HepG2 (cell line): ENCODE results near the gene AK2. TPM values are rescaled to one million over a fixed set of nuclear protein-coding genes. Genes with fewer than 3 reads are reported as not detected.

ENCODE experiments used
- ATAC-seq: fragments of 200-7000 bp; cut with Tn5 transposase; 3 replicates; pipeline ENCODE4 v1.9.1; 2020; ENCODE audit warnings: mild to moderate bottlenecking, moderate library complexity
- BruUV-seq: library from RNA; stranded (reverse); fragments of 400-500 nt; replicated peaks from 2 replicates; lab custom pipeline; 2021; lab: Mats Ljungman, UMichigan
- CTCF ChIA-PET: fragments of 300-600 bp; formaldehyde crosslinking; extraction: SDS; loops from one replicate; lab custom pipeline; 2021; ENCODE audit warnings: low total read pairs, inconsistent platforms, low intra/inter-chr PET ratio; lab: Yijun Ruan, JAX
- POLR2A ChIA-PET: fragments of 350-600 bp; sonication (Branson Sonifier 250); formaldehyde crosslinking; loops from one replicate; lab custom pipeline; 2020; ENCODE audit warnings: antibody characterized with exemption, inconsistent platforms; lab: Yijun Ruan, JAX
- DNase-seq: peaks from one replicate; pipeline ENCODE4 v3.0.0-alpha.2; 2015; ENCODE audit warnings: low spot score
- FAIRE-seq: peaks from 3 replicates; lab custom pipeline; 2011; peaks lifted over from hg19 to GRCh38; lab: Jason Lieb, UNC
- H2AFZ ChIP-seq: one replicate; pipeline ENCODE4 v1.6.1; 2011; ENCODE audit warnings: low read length, inconsistent platforms
- H3K27ac ChIP-seq: fragments of 300-600 bp; 3 replicates; pipeline ENCODE4 v1.8.0; 2011; ENCODE audit warnings: mixed run types, mild to moderate bottlenecking, mixed read lengths, low read length, inconsistent platforms; ENCODE audit not compliant: insufficient read depth; ENCODE audit errors: extremely low read length
- H3K27me3 ChIP-seq, 2 experiments: fragments of 200-600 bp in 1 of 2; 2 replicates in 1 of 2; 3 replicates in 1 of 2; pipeline versions ENCODE4 v1.6.0 to v1.8.0; 2011; ENCODE audit warnings: low read length in 2 of 2, mild to moderate bottlenecking in 2 of 2, moderate library complexity in 2 of 2, inconsistent platforms in 1 of 2; ENCODE audit not compliant: insufficient read depth in 2 of 2, control insufficient read depth in 1 of 2
- H3K36me3 ChIP-seq, 2 experiments: fragments of 200-600 bp in 1 of 2; replicated peaks in 1 of 2; 2 replicates in 1 of 2; 3 replicates in 1 of 2; pipeline versions ENCODE4 v1.5.1 to v1.8.0; 2011; ENCODE audit warnings: low read length in 2 of 2, inconsistent platforms in 1 of 2; ENCODE audit not compliant: insufficient read depth in 2 of 2, control insufficient read depth in 1 of 2
- H3K4me1 ChIP-seq: 2 replicates; pipeline ENCODE4 v1.5.1; 2012; ENCODE audit warnings: low read length, inconsistent platforms; ENCODE audit not compliant: insufficient read depth
- H3K4me2 ChIP-seq: 2 replicates; pipeline ENCODE4 v1.6.0; 2011; ENCODE audit warnings: low read depth, low read length, inconsistent platforms
- H3K4me3 ChIP-seq, 3 experiments: fragments of 200-600 bp in 1 of 3; sonication (generic), shearing (Covaris generic) in 1 of 3; replicated peaks in 1 of 3; 2 replicates each; pipeline ENCODE4 v1.5.1; 2011 to 2016; ENCODE audit warnings: low read length in 3 of 3, inconsistent platforms in 2 of 3, low read depth in 2 of 3, mild to moderate bottlenecking in 2 of 3, control low read depth in 1 of 3, mixed read lengths in 1 of 3; ENCODE audit not compliant: insufficient read depth in 1 of 3
- H3K79me2 ChIP-seq: one replicate; pipeline ENCODE4 v1.6.1; 2011; ENCODE audit warnings: low read length, inconsistent platforms; ENCODE audit not compliant: insufficient read depth
- H3K9ac ChIP-seq: 2 replicates; pipeline ENCODE4 v1.6.0; 2011; ENCODE audit warnings: mild to moderate bottlenecking, low read depth, low read length, inconsistent platforms; ENCODE audit not compliant: insufficient read depth
- H3K9me3 ChIP-seq: 2 replicates; pipeline ENCODE4 v1.5.1; 2012; ENCODE audit warnings: mild to moderate bottlenecking, low read length
- H4K20me1 ChIP-seq: 2 replicates; pipeline ENCODE4 v1.6.0; 2011; ENCODE audit warnings: inconsistent platforms, mild to moderate bottlenecking, low read length, moderate library complexity; ENCODE audit not compliant: insufficient read depth
- KMT2B ChIP-seq: IDR thresholded peaks from 2 replicates; pipeline ENCODE4 v1.6.1; 2016; ENCODE audit warnings: missing genetic modification reagents, missing compliant biosample characterization
- ZNF430 ChIP-seq: sonication (generic); formaldehyde crosslinking; IDR thresholded peaks from 2 replicates; pipeline ENCODE4 v1.9.0; 2021; ENCODE audit warnings: mild to moderate bottlenecking, missing genetic modification reagents
- ZNF660 ChIP-seq: sonication (generic); formaldehyde crosslinking; IDR thresholded peaks from 2 replicates; pipeline ENCODE4 v1.5.1; 2020; ENCODE audit warnings: mild to moderate bottlenecking, low read depth, missing genetic modification reagents, borderline replicate concordance
- WGBS: methylation state at CpG from one replicate; pipeline ENCODE4 v1.1.6; 2017; ENCODE audit warnings: low lambda C conversion rate; 5-methylcytosine and 5-hydroxymethylcytosine counted together
- in situ Hi-C: cut with HindIII; loops from 2 replicates; pipeline ENCODE4 v1.10.0; 2017; ENCODE audit warnings: low pct_unique_long_range_greater_than_20kb; ENCODE audit not compliant: extremely low pct_ligation_motif_present
- intact Hi-C: fragments of 100-400 bp; cut with micrococcal nuclease; formaldehyde crosslinking; loops from one replicate; pipeline ENCODE4 v1.10.0; 2022; ENCODE audit not compliant: unreplicated experiment
- polyA plus RNA-seq, 8 experiments: library from polyadenylated mRNA; depleted of rRNA in 3 of 8; stranded (reverse) in 7 of 8; unstranded in 1 of 8; fragments of >200 nt; fragmentation: Illumina TruSeq in 4 of 8; extraction: Trizol in 4 of 8; gene quantifications; 2 replicates each; pipeline versions ENCODE4 v1.2.1 to v1.2.3, GENCODE V29; 2011 to 2016; ENCODE audit warnings: low read depth in 4 of 8, missing spikeins in 1 of 8, mixed read lengths in 1 of 8; ENCODE audit not compliant: insufficient read depth in 1 of 8
- total RNA-seq, 5 experiments: library from RNA; depleted of rRNA; stranded (reverse); fragments of >200 nt; fragmentation: Illumina TruSeq; extraction: Trizol; gene quantifications; 2 replicates each; pipeline ENCODE4 v1.2.3, GENCODE V29; 2016; ENCODE audit warnings: low read depth in 1 of 5
- TF ChIP-seq, protein P1 (sequence below), 2 experiments: fragments of 450-650 bp in 1 of 2; sonication (generic) in 1 of 2; formaldehyde crosslinking in 1 of 2; IDR thresholded peaks; 2 replicates each; pipeline versions ENCODE4 v1.6.1 to v1.8.0; 2016 to 2022; ENCODE audit warnings: antibody characterized with exemption in 1 of 2, mild to moderate bottlenecking in 1 of 2, missing genetic modification reagents in 1 of 2
- TF ChIP-seq, protein P2 (sequence below): sonication (generic); formaldehyde crosslinking; IDR thresholded peaks from 2 replicates; pipeline ENCODE4 v1.9.0; 2021; ENCODE audit warnings: missing genetic modification reagents, mild to moderate bottlenecking, borderline replicate concordance
- TF ChIP-seq, protein P3 (sequence below): sonication (generic); formaldehyde crosslinking; IDR thresholded peaks from 2 replicates; pipeline ENCODE4 v1.5.0; 2020; ENCODE audit warnings: missing genetic modification reagents, mild to moderate bottlenecking, borderline replicate concordance

AK2 gene
- total and polyA plus RNA-seq, 2 of the 13 experiments (the other 11 are each of a cell fraction or from before 2014, with no cell fraction given), result 170 to 188 TPM

DNA sequence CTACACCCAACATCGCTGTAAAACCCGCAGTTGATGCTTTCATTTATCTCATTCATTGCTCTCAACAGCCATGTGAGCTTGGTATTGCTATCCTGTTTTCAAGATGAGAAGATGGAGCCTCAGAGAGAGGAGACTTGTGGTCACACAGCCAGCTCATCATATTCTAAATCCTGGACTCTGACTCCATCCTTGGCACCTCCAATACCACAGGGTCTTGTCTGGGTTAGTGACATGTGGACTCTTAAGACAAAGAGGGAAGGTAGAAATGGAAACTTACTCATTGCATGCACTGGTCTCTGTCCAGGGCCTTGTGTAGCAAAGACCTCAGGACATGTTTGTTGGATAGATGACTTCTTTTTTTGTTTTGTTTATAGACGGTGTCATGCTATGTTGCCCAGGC lies 65.1 kb downstream of the AK2 start (continued):
- TF ChIP-seq, protein P1, sequence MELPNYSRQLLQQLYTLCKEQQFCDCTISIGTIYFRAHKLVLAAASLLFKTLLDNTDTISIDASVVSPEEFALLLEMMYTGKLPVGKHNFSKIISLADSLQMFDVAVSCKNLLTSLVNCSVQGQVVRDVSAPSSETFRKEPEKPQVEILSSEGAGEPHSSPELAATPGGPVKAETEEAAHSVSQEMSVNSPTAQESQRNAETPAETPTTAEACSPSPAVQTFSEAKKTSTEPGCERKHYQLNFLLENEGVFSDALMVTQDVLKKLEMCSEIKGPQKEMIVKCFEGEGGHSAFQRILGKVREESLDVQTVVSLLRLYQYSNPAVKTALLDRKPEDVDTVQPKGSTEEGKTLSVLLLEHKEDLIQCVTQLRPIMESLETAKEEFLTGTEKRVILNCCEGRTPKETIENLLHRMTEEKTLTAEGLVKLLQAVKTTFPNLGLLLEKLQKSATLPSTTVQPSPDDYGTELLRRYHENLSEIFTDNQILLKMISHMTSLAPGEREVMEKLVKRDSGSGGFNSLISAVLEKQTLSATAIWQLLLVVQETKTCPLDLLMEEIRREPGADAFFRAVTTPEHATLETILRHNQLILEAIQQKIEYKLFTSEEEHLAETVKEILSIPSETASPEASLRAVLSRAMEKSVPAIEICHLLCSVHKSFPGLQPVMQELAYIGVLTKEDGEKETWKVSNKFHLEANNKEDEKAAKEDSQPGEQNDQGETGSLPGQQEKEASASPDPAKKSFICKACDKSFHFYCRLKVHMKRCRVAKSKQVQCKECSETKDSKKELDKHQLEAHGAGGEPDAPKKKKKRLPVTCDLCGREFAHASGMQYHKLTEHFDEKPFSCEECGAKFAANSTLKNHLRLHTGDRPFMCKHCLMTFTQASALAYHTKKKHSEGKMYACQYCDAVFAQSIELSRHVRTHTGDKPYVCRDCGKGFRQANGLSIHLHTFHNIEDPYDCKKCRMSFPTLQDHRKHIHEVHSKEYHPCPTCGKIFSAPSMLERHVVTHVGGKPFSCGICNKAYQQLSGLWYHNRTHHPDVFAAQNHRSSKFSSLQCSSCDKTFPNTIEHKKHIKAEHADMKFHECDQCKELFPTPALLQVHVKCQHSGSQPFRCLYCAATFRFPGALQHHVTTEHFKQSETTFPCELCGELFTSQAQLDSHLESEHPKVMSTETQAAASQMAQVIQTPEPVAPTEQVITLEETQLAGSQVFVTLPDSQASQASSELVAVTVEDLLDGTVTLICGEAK (IDR thresholded peaks at IDR 0.05), result no peak
- TF ChIP-seq, protein P1 (CRISPR knock-in tag; IDR thresholded peaks at IDR 0.05), result no peak

DNA sequence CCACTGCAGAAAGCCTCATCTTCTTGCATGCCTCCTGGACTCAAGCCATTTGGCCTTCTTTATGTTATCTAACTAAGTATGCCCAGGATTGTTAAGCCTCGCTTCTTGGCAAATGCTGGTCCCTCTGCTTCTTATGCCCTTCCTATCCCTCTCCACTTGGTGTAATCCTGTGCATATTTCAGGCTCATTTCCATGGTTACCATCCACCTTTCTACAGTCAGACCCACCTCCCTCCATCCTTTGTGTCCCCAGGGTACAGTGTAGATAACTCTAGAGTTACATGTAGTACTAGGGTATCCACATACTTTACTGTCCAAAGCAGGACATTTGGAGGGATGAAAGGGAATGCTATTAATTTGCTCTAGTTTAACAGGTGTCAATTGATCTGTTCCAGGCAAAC lies 65.5 kb downstream of the AK2 start:
- CTCF ChIA-PET, result no interaction called here
- DNase-seq, result no peak
- intact Hi-C loops, result no loop called here
- Histone ChIP-seq H3K9ac (no peak overlapping the region), H3K4me3 (no peak overlapping the region), H3K9me3 (no peaks in the 10 kb centered on the region), H3K79me2 (no peaks in the 10 kb centered on the region), H2AFZ (no peak overlapping the region), H3K27me3 (peaks cover 4 to 27% of the 10 kb centered on the region in 2 experiments; a peak in 3 of 5 replicates), H3K4me2 (no peak overlapping the region), H3K36me3 (no peaks in the 10 kb centered on the region), H3K27ac (no peak overlapping the region), H3K4me1 (peaks cover 11% of the 10 kb centered on the region), H4K20me1 (no peaks in the 10 kb centered on the region)
- WGBS, result 86% methylated on average over 1 of the region's 1 CpG
- no TSS peak for BruUV-seq
- no peak for TF ChIP-seq ZNF660 (CRISPR knock-in tag)
- TF ChIP-seq, protein P2, sequence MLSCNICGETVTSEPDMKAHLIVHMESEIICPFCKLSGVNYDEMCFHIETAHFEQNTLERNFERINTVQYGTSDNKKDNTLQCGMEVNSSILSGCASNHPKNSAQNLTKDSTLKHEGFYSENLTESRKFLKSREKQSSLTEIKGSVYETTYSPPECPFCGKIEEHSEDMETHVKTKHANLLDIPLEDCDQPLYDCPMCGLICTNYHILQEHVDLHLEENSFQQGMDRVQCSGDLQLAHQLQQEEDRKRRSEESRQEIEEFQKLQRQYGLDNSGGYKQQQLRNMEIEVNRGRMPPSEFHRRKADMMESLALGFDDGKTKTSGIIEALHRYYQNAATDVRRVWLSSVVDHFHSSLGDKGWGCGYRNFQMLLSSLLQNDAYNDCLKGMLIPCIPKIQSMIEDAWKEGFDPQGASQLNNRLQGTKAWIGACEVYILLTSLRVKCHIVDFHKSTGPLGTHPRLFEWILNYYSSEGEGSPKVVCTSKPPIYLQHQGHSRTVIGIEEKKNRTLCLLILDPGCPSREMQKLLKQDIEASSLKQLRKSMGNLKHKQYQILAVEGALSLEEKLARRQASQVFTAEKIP, result no peak
- no peak for TF ChIP-seq ZNF430
- TF ChIP-seq, protein P3, sequence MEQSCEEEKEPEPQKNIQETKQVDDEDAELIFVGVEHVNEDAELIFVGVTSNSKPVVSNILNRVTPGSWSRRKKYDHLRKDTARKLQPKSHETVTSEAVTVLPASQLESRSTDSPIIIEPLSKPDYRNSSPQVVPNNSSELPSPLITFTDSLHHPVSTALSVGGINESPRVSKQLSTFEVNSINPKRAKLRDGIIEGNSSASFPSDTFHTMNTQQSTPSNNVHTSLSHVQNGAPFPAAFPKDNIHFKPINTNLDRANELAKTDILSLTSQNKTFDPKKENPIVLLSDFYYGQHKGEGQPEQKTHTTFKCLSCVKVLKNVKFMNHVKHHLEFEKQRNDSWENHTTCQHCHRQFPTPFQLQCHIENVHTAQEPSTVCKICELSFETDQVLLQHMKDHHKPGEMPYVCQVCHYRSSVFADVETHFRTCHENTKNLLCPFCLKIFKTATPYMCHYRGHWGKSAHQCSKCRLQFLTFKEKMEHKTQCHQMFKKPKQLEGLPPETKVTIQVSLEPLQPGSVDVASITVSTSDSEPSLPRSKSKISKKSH (CRISPR knock-in tag), result no peak
- no peak for TF ChIP-seq KMT2B (CRISPR knock-in tag)
- in situ Hi-C loops, result no loop called here
- POLR2A ChIA-PET, result no interaction called here
- ATAC-seq, result no peak
- FAIRE-seq, result no peak
